GM18499 (cell line): ENCODE data around the gene GTF2A2.
"Not testable (repeated sequence)": the region's sequence is repeated elsewhere in the genome, so short reads cannot be mapped to it uniquely, and the experiment has no call there.

Experiments
- ATAC-seq: cut with Tn5 transposase; IDR thresholded peaks from one replicate; pipeline ENCODE4 v1.9.1; 2021; ENCODE audit warnings: moderate number of reproducible peaks; ENCODE audit not compliant: insufficient read depth, unreplicated experiment

The GTF2A2 gene

GRCh38 chr15:59656897-59657634 is at the start of gene GTF2A2:
Gene GTF2A2 (minus strand): TSS chr15:59657515. CDS start chr15:59652277, 5,238 bp downstream.
- ATAC-seq, result peak; percentile 69

GRCh38 chr15:59703979-59704796 is 46.9 kb upstream of the GTF2A2 start:
- no peak for ATAC-seq

DNA sequence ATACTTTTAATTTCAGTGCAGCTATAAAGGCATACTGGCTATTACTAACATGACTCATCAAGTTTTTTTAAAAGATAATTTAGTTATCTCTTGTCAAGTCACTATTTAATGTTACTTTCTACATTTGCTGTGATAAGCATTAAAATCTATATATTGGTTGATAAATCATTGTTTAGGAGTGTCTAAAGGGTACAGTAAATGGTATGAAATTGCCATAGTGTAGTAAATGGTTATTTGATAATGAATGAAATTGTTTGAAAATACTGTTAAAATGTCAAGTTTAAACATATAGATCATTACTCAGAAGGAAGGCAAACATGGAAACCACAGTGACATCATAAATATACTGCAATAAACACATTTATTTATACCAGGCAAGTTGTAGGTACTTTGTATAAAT is 45.0 kb upstream of the GTF2A2 start:
- ATAC-seq, result no peak

GRCh38 chr15:59701880-59702279 is 44.6 kb upstream of the GTF2A2 start:
- no peak for ATAC-seq

- ATAC-seq, result no peak
Observed at GRCh38 chr15:59699810-59700431, 42.6 kb upstream of the GTF2A2 start.

GRCh38 chr15:59698065-59698464 is 40.8 kb upstream of the GTF2A2 start:
- ATAC-seq, result not testable (repeated sequence)

- ATAC-seq, result no peak
Observed at GRCh38 chr15:59696332-59696731, 39.0 kb upstream of the GTF2A2 start.

DNA sequence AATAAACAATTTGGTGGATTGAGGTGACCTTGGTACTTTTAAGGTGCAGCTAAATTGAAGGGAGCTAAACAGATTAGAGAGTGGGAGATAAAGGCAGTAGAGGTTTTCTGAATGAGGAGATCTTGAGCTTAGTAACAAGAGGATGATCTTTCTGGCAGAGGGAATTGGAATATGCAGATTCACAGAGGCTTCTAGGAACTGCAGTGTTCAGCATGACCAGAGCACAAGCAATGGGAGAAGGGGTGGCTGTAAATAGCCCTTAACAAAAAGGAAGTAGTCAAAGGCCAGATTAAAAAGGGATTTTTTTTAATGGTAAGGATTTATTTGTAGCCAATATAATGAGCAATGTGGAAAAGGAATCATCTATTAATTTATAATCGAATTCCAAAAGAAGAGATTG is 37.5 kb upstream of the GTF2A2 start:
- ATAC-seq, result no peak

GRCh38 chr15:59691194-59691805 is 34.0 kb upstream of the GTF2A2 start:
- ATAC-seq, result no peak

GRCh38 chr15:59689626-59690236 is 32.4 kb upstream of the GTF2A2 start:
- ATAC-seq, result no peak

DNA sequence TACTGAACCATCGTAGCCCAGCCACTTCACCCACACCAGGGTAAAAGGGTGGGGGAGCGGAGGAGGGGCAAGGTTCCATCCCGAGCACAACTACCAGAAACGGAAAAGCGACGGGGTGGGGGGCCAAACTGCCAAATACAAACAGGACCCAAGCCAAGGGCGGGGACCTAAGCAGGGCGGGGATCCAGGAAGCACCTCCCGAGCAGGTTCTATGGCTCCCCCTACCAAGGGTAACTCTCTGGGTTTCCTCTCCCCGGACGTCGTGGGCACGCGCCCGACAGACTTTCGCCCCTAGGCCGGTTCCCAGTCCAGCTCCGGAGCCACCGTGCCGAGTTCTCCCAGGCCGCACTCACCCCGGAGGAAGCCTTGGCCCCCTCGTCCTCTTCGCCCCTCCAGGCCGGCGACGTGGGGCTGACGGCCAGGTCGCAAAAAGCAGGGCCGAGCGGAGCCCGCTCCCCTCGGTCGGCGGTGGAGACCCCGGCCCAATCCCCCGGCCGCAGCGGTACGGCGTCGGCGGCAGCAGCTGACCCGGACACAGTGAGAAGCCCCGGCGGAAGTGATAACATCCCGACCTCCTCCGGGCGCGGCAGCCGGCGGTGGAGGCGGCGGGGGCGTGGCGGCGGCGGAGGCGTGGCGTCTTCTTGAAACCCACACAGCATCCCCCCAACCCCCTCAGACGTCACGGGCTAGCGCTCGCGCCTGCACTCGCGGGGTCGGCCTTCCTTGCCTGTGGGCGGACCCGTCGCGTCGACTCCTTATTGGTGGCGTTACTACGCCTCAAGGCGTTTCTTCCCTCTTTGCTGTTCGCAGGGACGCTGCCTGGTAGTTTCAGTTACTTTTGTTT is 31.7 kb upstream of the GTF2A2 start, which contains the start of gene BNIP2:
BNIP2 (minus strand) TSS at position 539 of the 844 bp plus-strand sequence. CDS start 6,863 bp downstream, outside the sequence.
- peak; percentile 40 for ATAC-seq

GRCh38 chr15:59688423-59688781 is 31.1 kb upstream of the GTF2A2 start:
- no peak for ATAC-seq

- no peak for ATAC-seq
Observed at GRCh38 chr15:59687836-59688235, 30.5 kb upstream of the GTF2A2 start.

GRCh38 chr15:59686389-59686788 is 29.1 kb upstream of the GTF2A2 start:
- ATAC-seq, result no peak

GRCh38 chr15:59685737-59686297 is 28.5 kb upstream of the GTF2A2 start:
- no peak for ATAC-seq

DNA sequence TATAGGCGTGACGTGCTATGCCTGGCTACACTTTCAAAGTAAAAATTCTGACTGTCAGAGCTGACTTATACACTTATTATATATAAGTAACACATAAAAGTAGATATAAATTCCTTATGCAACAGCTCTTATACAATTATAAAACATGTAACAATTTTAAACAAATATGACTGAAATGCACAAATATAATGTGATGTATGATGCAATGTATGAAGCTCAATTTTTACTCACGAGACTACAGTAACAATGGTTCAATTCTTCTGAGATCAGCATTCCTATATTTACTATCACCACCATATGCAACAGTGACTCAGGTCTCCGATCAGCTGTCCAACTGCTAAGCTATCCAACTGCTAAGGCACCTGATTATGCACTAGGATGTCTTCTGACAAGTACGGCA is 23.6 kb upstream of the GTF2A2 start:
- no peak for ATAC-seq

DNA sequence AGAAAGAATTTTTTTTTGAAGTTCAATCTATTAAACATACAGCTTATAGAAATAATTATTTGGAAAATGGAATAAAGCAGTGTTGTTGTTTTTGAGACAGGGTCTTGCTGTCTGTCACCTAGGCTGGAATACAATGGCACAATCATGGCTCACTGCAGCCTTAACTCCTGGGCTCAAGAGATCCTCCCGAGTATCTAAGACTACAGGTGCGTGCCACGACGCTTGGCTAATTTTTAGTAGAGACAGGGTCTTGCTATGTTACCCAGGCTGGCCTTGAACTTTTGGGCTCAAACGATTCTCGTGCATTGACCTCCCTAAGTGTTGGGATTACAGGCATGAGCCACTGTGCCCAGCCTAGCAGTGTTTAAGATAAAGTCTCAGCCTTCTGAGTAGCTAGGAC is 23.0 kb upstream of the GTF2A2 start:
- no peak for ATAC-seq

DNA sequence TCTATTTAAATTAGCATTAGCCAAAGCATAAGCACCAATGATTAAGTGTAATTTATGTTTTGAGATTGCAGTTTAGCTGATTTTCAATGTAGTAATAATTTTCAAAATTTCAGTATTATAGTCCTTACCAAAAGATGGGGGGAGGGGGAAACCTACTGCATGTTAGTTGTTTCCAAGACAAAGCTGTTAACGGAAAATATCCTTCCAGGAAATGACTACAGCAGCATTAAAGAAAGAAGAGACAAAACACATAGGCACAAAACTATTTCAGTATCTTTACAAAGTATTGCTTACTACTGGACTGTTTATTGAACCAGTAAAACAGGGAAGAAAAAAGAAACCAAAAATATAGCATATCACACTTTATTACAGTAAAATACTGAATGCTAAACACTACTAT is 21.3 kb upstream of the GTF2A2 start:
- ATAC-seq, result no peak

GRCh38 chr15:59678172-59678571 is 20.9 kb upstream of the GTF2A2 start:
- ATAC-seq, result no peak
